PFSK-1 (cell line): Measurements from ENCODE around the gene F3.

Experiments
- FOXP2 ChIP-seq: optimal IDR thresholded peaks from 2 replicates; pipeline ENCODE3; 2011; ENCODE audit warnings: borderline replicate concordance, control low read depth, inconsistent platforms; ENCODE audit not compliant: insufficient read depth; ENCODE audit errors: extremely low read length, extremely low read depth
- POLR2AphosphoS5 ChIP-seq: IDR thresholded peaks from 2 replicates; pipeline ENCODE4 v1.6.1; 2012; ENCODE audit warnings: low read depth, mild to moderate bottlenecking, control low read depth, low read length, moderate library complexity
- SIN3A ChIP-seq: IDR thresholded peaks from 2 replicates; pipeline ENCODE4 v1.6.1; 2012; ENCODE audit warnings: mild to moderate bottlenecking, low read length, moderate library complexity, borderline replicate concordance; ENCODE audit not compliant: insufficient read depth
- TAF1 ChIP-seq: IDR thresholded peaks from 2 replicates; pipeline ENCODE4 v1.6.1; 2012; ENCODE audit warnings: low read length, control low read depth, borderline replicate concordance; ENCODE audit not compliant: insufficient read depth
- TF ChIP-seq, protein P1 (sequence below), 2 experiments: IDR thresholded peaks; 2 replicates each; pipeline versions ENCODE4 v1.6.1 to v1.8.0; 2011 to 2012; ENCODE audit warnings: low read depth in 2 of 2, low read length in 2 of 2, control low read depth in 1 of 2, inconsistent platforms in 1 of 2, mild to moderate bottlenecking in 1 of 2, moderate library complexity in 1 of 2; ENCODE audit not compliant: insufficient read depth in 1 of 2

The F3 gene

DNA sequence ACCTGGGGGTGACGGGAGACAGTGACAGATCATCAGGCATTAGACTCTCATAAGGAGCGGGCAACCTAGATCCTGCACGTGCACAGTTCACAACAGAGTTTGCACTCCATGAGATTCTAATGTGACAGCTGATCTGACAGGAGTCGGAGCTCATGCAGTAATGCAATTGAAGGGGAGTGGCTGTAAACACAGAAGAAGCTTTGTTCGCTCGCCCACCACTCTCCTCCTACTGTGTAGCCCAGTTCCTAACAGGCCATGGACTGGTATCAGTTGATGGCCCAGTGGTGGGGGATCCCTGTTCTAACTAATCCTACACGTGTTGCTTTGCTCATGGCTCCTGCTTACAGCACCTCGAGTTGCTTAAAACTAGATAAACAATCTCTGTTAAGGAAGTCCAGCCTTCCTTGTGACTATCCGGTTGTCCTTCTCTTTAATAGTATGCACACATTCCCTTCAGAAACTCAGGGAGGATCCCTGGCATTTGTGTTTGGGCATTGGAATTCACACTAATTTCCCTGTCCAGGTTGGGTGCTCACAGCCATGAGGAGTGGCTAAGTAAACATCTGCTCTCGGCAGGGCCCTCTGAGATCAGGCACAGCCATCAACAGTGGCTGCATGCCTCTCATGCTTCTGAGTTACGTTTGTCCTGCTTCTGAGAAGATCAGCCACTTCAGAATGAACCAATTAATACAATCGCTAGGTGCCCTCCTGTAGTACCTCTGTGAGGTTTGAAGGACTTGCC is 21.1 kb upstream of the F3 start:
- TF ChIP-seq POLR2AphosphoS5 (no peak), FOXP2 (no peak), TAF1 (no peak), SIN3A (no peak)
- TF ChIP-seq, protein P1, sequence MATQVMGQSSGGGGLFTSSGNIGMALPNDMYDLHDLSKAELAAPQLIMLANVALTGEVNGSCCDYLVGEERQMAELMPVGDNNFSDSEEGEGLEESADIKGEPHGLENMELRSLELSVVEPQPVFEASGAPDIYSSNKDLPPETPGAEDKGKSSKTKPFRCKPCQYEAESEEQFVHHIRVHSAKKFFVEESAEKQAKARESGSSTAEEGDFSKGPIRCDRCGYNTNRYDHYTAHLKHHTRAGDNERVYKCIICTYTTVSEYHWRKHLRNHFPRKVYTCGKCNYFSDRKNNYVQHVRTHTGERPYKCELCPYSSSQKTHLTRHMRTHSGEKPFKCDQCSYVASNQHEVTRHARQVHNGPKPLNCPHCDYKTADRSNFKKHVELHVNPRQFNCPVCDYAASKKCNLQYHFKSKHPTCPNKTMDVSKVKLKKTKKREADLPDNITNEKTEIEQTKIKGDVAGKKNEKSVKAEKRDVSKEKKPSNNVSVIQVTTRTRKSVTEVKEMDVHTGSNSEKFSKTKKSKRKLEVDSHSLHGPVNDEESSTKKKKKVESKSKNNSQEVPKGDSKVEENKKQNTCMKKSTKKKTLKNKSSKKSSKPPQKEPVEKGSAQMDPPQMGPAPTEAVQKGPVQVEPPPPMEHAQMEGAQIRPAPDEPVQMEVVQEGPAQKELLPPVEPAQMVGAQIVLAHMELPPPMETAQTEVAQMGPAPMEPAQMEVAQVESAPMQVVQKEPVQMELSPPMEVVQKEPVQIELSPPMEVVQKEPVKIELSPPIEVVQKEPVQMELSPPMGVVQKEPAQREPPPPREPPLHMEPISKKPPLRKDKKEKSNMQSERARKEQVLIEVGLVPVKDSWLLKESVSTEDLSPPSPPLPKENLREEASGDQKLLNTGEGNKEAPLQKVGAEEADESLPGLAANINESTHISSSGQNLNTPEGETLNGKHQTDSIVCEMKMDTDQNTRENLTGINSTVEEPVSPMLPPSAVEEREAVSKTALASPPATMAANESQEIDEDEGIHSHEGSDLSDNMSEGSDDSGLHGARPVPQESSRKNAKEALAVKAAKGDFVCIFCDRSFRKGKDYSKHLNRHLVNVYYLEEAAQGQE (IDR thresholded peaks at IDR 0.05; ENCODE audit: insufficient read depth in 1 of 2, low read depth in 2 of 2, low read length in 2 of 2): no peak

DNA sequence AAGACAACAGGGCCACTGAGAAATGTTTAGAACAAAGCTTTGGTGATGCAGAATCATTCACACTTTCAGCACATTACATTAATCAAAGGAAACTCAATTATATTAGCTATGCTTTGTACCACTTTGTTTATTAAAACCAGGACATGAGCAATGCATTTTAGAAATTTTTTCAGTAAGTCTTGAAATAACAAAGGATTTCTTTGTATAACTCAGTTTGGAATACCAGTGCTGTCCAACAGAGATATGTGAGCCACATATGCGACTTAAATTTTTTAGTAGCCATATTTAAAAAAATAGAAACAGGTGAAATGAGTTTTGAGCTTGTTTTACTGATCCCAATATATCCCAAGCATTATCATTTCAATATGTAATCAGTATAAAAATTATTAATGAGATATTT is 18.8 kb upstream of the F3 start:
- TF ChIP-seq SIN3A (no peak), FOXP2 (no peak), TAF1 (no peak), POLR2AphosphoS5 (no peak)
- TF ChIP-seq, protein P1 (IDR thresholded peaks at IDR 0.05; ENCODE audit: insufficient read depth in 1 of 2, low read depth in 2 of 2, low read length in 2 of 2): no peak

DNA sequence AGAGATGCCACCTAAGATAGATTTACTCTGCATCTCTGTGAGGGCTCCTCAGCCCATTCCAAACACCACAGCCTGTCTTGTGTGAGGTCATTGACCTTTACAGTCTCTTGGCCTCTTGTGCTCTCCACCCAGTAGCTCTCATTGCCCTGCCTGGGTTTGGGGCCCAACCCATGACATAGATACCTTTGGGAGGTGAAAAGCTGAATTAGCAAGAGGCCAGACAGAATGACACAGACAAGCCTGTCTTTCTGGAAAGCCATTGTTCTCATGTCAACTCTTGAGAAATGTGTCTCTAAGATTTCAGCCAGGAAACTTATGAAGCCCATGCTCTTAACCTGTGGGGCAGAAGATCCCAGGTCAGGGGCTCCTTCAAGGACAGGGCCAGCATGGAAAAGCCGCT is 18.4 kb upstream of the F3 start:
- TF ChIP-seq, protein P1 (IDR thresholded peaks at IDR 0.05; ENCODE audit: insufficient read depth in 1 of 2, low read depth in 2 of 2, low read length in 2 of 2): no peak
- no peak for TF ChIP-seq FOXP2
- no peak for TF ChIP-seq TAF1
- no peak for TF ChIP-seq SIN3A
- TF ChIP-seq POLR2AphosphoS5: no peak

DNA sequence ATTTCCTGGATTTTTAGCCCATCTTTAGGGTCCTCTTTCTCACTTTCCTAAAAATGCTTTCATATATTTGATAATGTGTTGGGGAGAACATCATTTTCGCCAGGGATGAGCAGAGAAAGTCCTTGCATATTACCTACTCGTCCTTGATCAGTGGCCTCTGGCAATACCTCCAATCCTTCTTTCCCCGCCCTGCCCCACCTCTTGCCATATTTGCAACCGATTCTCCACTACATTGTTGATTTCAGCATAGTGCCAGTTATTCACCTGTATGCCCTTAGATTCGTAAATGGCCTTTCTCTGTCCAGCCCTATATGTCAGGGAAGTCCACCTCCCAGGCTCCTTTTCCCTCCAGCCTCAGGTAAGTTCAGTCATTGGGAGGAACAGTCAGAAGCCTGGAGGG is 13.5 kb upstream of the F3 start:
- TF ChIP-seq FOXP2 (no peak), SIN3A (no peak), POLR2AphosphoS5 (no peak), TAF1 (no peak)
- TF ChIP-seq, protein P1 (IDR thresholded peaks at IDR 0.05; ENCODE audit: insufficient read depth in 1 of 2, low read depth in 2 of 2, low read length in 2 of 2): no peak

DNA sequence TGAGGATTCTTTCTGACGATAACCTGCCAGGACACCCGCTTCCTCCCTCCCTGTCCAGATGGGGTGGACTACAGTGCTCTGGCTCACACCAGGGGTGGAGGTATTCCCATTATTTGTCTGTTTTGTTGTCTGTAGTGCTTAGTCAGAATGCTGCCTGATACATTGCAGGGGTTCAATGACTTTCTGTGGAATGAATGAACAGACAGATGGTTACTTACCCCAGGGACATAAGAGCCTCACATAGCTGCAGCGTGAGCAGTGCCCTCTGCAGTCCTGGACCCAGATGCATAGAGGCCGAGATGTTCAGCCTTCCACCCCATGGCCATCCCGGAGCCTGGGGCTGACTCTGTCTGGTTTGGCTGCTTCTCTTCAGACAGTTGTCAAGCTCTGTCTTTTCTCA is 13.0 kb upstream of the F3 start:
- TF ChIP-seq FOXP2 (no peak), POLR2AphosphoS5 (no peak), TAF1 (no peak), SIN3A (no peak)
- TF ChIP-seq, protein P1 (IDR thresholded peaks at IDR 0.05; ENCODE audit: insufficient read depth in 1 of 2, low read depth in 2 of 2, low read length in 2 of 2): no peak
